ENCODE results near the gene CCM2.
A peak's percentile ranks its signal among the peaks of the same experiment; 100 is the strongest.

The CCM2 gene

GRCh38 chr7:45084901-45085618 is 85.1 kb downstream of the CCM2 start:
- no peak for DNase-seq

- no peak for DNase-seq
These were observed 85.7 kb downstream of the CCM2 start for GRCh38 chr7:45085619-45086200.

GRCh38 chr7:45086331-45087065 is 86.5 kb downstream of the CCM2 start:
- DNase-seq: no peak

GRCh38 chr7:45087301-45088145 is 87.5 kb downstream of the CCM2 start:
- no peak for DNase-seq

- DNase-seq: no peak
These were observed 88.2 kb downstream of the CCM2 start for GRCh38 chr7:45088146-45088701.

- DNase-seq: peak in 1 of 2 experiments; percentile 67
These were observed 88.9 kb downstream of the CCM2 start, which contains the start of gene NACAD for GRCh38 chr7:45088821-45089340. Gene NACAD (minus strand): TSS chr7:45088969. CDS start chr7:45088894, 75 bp downstream.

GRCh38 chr7:45089341-45089891 is 89.4 kb downstream of the CCM2 start:
- peak; percentile 70 to 81 for DNase-seq

- no peak for DNase-seq
These were observed 92.3 kb downstream of the CCM2 start for GRCh38 chr7:45092100-45092930.

- no peak for DNase-seq
These were observed 92.9 kb downstream of the CCM2 start for GRCh38 chr7:45092931-45093235.

- no peak for DNase-seq
These were observed 99.2 kb downstream of the CCM2 start for GRCh38 chr7:45098983-45099839.

- no peak for DNase-seq
These were observed 100.1 kb downstream of the CCM2 start for GRCh38 chr7:45099891-45100760.

GRCh38 chr7:45100761-45101480 is 100.9 kb downstream of the CCM2 start:
- no peak for DNase-seq

GRCh38 chr7:45101748-45102147 is 101.7 kb downstream of the CCM2 start:
- DNase-seq: no peak

GRCh38 chr7:45102785-45103712 is 103.0 kb downstream of the CCM2 start:
- DNase-seq: no peak

- DNase-seq: no peak
These were observed 104.2 kb downstream of the CCM2 start for GRCh38 chr7:45103958-45104843.

- no peak for DNase-seq
These were observed 105.0 kb downstream of the CCM2 start for GRCh38 chr7:45104844-45105587.

Data from NCI-H526 (cell line).